Measurements from ENCODE around the gene UNC93A.

GRCh38 chr6:167350275-167350696 lies 59.2 kb downstream of the UNC93A start:
- TF ChIP-seq GLIS3 (CRISPR knock-in tag; IDR thresholded peaks at IDR 0.05) (no peak), TSHZ2 (CRISPR knock-in tag; IDR thresholded peaks at IDR 0.05) (no peak), CSDC2 (CRISPR knock-in tag; IDR thresholded peaks at IDR 0.05) (no peak), TCF4 (CRISPR knock-in tag; IDR thresholded peaks at IDR 0.05; ENCODE audit: borderline replicate concordance) (no peak), PATZ1 (CRISPR knock-in tag; IDR thresholded peaks at IDR 0.05; ENCODE audit: borderline replicate concordance) (no peak), ZFP3 (CRISPR knock-in tag; IDR thresholded peaks at IDR 0.05) (no peak)
- TF ChIP-seq, protein P1, sequence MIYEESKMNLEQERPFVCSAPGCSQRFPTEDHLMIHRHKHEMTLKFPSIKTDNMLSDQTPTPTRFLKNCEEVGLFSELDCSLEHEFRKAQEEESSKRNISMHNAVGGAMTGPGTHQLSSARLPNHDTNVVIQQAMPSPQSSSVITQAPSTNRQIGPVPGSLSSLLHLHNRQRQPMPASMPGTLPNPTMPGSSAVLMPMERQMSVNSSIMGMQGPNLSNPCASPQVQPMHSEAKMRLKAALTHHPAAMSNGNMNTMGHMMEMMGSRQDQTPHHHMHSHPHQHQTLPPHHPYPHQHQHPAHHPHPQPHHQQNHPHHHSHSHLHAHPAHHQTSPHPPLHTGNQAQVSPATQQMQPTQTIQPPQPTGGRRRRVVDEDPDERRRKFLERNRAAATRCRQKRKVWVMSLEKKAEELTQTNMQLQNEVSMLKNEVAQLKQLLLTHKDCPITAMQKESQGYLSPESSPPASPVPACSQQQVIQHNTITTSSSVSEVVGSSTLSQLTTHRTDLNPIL (CRISPR knock-in tag; IDR thresholded peaks at IDR 0.05; ENCODE audit: low read depth) = no peak

Data from SK-N-SH treated with all-trans-retinoic acid at 6 μM for 48 hours (cell line).